ENCODE results near the gene DAZL. TPM values are rescaled to one million over a fixed set of nuclear protein-coding genes. Genes with fewer than 3 reads are reported as not detected.

DAZL gene
- polyA plus RNA-seq, 1 of the 3 experiments (the other 2 are of a cell fraction): not detected

GRCh38 chr3:16587047-16587680 lies 18.1 kb downstream of the DAZL start:
- no peaks in the 10 kb centered on the region for H3K27me3 ChIP-seq (ENCODE audit: insufficient read depth)
- TF ChIP-seq ELF1 (IDR thresholded peaks at IDR 0.05) (no peak), CTCF (IDR thresholded peaks at IDR 0.05) (peak; percentile 18)
- CTCF ChIA-PET: interaction anchor here (0.9 to 4.4 kb wide), 5 partner anchors 9 to 297 kb away, joined by 3 to 19 read pairs (median 3); no protein-coding TSS in a partner anchor
- H3K9me3 ChIP-seq: no peaks in the 10 kb centered on the region
- no peaks in the 10 kb centered on the region for H3F3A ChIP-seq (replicated peaks; ENCODE audit: insufficient read depth)
- no peak overlapping the region for H3K4me3 ChIP-seq (ENCODE audit: low read depth in 2 of 2, low read length in 1 of 2)
- no peaks in the 10 kb centered on the region for H3K79me2 ChIP-seq (ENCODE audit: insufficient read depth)
- POLR2A ChIA-PET: no interaction called here
- H3K27ac ChIP-seq (ENCODE audit: low read depth in 2 of 2, low read length in 1 of 2): peak overlapping the region in 1 of 2 experiments; percentile 27; a peak in 1 of 4 replicates
- H4K20me1 ChIP-seq (ENCODE audit: insufficient read depth): no peaks in the 10 kb centered on the region
- H3K9me2 ChIP-seq: no peaks in the 10 kb centered on the region
- no peaks in the 10 kb centered on the region for H3K36me3 ChIP-seq (replicated peaks in 1 of 2; ENCODE audit: control insufficient read depth in 1 of 2, insufficient read depth in 2 of 2, low read length in 1 of 2)
- no peak for DNase-seq
- H2AFZ ChIP-seq (ENCODE audit: low read depth): no peak overlapping the region
- no peak overlapping the region for H3K9ac ChIP-seq
- WGBS (ENCODE audit: low lambda C conversion rate): 72% methylated on average over 3 of the region's 3 CpGs
- H3K4me2 ChIP-seq: peak overlapping the region; percentile 2; the same call in 1 of the 2 replicates
- H3K4me1 ChIP-seq (ENCODE audit: control insufficient read depth in 1 of 2, insufficient read depth in 2 of 2, low read depth in 1 of 2, low read length in 1 of 2): no peaks in the 10 kb centered on the region

- Histone ChIP-seq H4K20me1 (ENCODE audit: insufficient read depth) (no peaks in the 10 kb centered on the region), H2AFZ (ENCODE audit: low read depth) (no peak overlapping the region), H3K4me2 (no peak overlapping the region), H3F3A (replicated peaks; ENCODE audit: insufficient read depth) (no peaks in the 10 kb centered on the region), H3K4me1 (ENCODE audit: control insufficient read depth in 1 of 2, insufficient read depth in 2 of 2, low read depth in 1 of 2, low read length in 1 of 2) (no peaks in the 10 kb centered on the region), H3K79me2 (ENCODE audit: insufficient read depth) (no peaks in the 10 kb centered on the region), H3K27me3 (ENCODE audit: insufficient read depth) (no peaks in the 10 kb centered on the region), H3K9me2 (no peaks in the 10 kb centered on the region), H3K4me3 (ENCODE audit: low read depth in 2 of 2, low read length in 1 of 2) (no peak overlapping the region), H3K36me3 (replicated peaks in 1 of 2; ENCODE audit: control insufficient read depth in 1 of 2, insufficient read depth in 2 of 2, low read length in 1 of 2) (no peaks in the 10 kb centered on the region), H3K27ac (ENCODE audit: low read depth in 2 of 2, low read length in 1 of 2) (no peak overlapping the region), H3K9ac (no peak overlapping the region), H3K9me3 (no peaks in the 10 kb centered on the region)
- ChIA-PET CTCF (no interaction called here), POLR2A (no interaction called here)
- no peak for DNase-seq
- TF ChIP-seq IRF3 (IDR thresholded peaks at IDR 0.05; ENCODE audit: low read depth, low read length) (no peak), YY1 (IDR thresholded peaks at IDR 0.05; ENCODE audit: low read depth) (no peak), USF1 (IDR thresholded peaks at IDR 0.05; ENCODE audit: borderline replicate concordance, low read depth) (no peak), CHD2 (IDR thresholded peaks at IDR 0.05; ENCODE audit: low read length, partially characterized antibody) (no peak), MEF2A (IDR thresholded peaks at IDR 0.05; ENCODE audit: borderline replicate concordance, low read depth) (no peak), EZH2phosphoT487 (IDR thresholded peaks at IDR 0.05; ENCODE audit: borderline replicate concordance, low read depth) (no peak), NFIC (IDR thresholded peaks at IDR 0.05; ENCODE audit: borderline replicate concordance) (no peak), JUND (IDR thresholded peaks at IDR 0.05) (no peak), RAD21 (IDR thresholded peaks at IDR 0.05; ENCODE audit: low read length) (no peak), NRF1 (IDR thresholded peaks at IDR 0.05; ENCODE audit: low read depth, low read length) (no peak), ELF1 (IDR thresholded peaks at IDR 0.05) (no peak), FOXM1 (IDR thresholded peaks at IDR 0.05; ENCODE audit: low read depth) (no peak), ZBTB33 (IDR thresholded peaks at IDR 0.05; ENCODE audit: borderline replicate concordance, low read depth) (no peak), RXRA (IDR thresholded peaks at IDR 0.05; ENCODE audit: borderline replicate concordance, low read depth) (no peak), FOXJ3 (CRISPR knock-in tag; IDR thresholded peaks at IDR 0.05) (no peak)
- TF ChIP-seq, protein P1, sequence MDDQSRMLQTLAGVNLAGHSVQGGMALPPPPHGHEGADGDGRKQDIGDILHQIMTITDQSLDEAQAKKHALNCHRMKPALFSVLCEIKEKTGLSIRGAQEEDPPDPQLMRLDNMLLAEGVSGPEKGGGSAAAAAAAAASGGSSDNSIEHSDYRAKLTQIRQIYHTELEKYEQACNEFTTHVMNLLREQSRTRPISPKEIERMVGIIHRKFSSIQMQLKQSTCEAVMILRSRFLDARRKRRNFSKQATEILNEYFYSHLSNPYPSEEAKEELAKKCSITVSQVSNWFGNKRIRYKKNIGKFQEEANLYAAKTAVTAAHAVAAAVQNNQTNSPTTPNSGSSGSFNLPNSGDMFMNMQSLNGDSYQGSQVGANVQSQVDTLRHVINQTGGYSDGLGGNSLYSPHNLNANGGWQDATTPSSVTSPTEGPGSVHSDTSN (IDR thresholded peaks at IDR 0.05): no peak
- TF ChIP-seq, protein P2, sequence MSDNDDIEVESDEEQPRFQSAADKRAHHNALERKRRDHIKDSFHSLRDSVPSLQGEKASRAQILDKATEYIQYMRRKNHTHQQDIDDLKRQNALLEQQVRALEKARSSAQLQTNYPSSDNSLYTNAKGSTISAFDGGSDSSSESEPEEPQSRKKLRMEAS (IDR thresholded peaks at IDR 0.05; ENCODE audit: low read depth): no peak
- WGBS (ENCODE audit: low lambda C conversion rate): 56% methylated on average over 2 of the region's 2 CpGs
Observed at GRCh38 chr3:16584880-16585279, 20.3 kb downstream of the DAZL start.

Measured in SK-N-SH (cell line).